DMS79 (cell line): ENCODE results near the gene REXO1.

ENCODE experiments used
- DNase-seq: peaks from one replicate; lab custom pipeline; 2025; lab: John Stamatoyannopoulos, UW

REXO1 gene

DNA sequence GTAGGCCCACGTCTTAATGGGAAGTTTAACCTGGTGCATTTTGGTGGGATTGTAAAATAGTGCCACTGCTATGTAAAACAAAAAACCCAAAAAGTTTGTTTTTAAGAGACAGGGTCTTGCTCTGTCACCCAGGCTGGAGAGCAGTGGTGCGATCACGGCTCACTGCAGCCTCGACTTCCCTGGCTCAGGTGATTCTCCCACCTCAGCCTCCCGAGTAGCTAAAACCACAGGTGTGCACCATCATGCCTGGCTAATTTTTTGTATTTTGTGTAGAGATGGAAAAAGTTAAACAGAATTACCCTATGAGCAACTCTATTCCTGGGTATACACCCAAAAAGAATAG is 820 bp upstream of the REXO1 start:
- no peak for DNase-seq

DNA sequence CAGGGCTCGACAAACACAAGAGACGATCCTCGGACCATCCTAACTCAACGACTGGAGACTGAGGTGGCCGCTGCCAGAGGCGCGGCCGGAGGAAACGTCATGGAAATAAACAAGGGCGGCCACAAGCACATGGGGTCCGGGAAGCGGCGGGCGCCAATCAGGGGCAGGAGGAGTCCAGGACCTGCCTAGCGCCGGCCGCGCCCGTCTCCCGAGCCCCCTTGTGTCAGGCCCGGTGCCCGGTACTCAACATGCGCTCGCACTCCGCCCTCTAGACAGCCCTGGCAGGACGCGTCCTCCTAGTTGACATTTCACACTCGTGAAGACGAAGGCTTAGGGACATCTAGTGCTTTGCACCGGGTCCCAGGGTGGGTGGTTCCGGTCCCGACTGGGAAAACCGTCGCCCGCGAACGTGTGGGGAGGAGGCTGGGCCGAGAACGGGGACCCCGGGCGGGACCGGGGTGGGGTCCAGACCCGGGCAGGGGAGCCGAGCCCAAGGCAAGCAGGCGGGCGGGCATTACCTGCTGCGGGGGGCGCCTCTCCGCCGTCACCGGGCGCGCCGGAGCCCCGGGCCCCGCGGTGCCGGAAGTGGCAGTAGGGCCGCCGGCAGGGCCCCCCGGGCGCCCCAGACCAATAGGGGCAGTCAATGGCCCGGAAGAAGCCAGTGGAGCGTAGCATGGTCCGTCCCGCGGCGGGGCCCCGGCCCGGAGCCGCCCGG is 442 bp downstream of the REXO1 start:
- DNase-seq: no peak

DNA sequence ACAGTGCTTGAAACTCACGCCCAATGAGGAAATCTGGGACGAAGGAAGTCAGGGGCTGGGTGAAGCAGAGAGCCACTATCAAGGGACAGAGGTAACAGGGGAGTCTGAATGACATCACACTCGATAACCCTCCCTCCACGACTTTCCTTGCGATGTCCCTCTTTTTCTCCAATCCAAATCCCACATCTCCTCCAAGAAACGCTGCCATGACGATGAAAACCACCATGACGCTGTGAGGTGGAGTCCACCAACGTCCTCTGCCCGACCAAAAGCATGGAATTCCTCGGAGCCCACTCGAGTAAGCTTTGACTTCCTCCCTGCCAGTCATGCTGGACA is 967 bp downstream of the REXO1 start:
- DNase-seq: no peak

DNA sequence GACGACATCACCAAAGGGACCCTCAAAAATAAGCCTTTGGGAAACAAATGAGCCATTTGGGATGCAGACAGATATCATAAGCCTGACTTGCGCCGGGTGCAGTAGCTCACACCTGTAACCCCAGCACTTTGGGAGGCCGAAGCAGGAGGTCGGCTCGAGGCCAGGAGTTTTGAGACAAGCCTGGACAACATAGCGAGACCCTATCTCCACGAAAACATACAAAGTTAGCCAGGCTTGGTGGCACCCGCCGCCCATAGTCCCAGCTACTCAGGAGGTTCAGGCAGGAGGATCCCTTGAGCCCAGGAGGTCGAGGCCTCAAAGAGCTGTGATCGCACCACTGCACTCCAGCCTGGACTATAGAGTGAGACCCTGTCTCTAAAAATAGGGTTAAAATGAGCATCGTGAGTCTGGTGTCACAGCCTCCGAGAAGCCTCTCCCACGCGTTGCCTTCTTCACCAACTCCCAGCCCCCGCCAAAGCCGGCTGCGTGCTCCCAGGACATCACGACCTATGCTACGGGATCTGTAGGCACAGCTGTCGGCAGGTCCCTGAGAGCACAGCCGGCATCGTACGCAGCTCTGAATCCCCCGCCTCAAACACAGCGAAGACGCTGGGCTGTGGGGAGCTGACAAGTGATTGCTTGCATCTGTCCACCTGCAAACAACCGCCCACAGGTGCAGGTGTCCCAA is 1.6 kb downstream of the REXO1 start:
- no peak for DNase-seq

DNA sequence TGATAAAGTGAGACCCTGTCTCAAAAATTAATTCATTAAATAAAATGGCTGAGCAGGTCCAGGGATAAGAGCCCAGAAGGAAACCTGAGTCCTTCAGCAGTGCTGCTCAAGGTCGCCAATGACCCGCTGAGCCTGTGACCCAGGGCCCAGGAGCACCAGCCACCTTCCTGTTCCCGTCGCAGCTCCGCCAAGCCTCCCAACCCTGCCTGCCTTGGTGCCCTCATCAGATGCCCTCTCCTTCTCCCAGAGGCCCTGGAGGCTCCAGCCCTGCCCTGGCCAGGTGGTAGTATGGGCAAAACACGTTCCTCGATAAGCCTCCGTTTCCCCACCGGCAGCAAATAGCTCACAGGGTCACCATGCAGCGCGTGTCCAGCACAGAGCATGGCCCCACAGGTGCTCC is 2.6 kb downstream of the REXO1 start:
- DNase-seq: no peak

DNA sequence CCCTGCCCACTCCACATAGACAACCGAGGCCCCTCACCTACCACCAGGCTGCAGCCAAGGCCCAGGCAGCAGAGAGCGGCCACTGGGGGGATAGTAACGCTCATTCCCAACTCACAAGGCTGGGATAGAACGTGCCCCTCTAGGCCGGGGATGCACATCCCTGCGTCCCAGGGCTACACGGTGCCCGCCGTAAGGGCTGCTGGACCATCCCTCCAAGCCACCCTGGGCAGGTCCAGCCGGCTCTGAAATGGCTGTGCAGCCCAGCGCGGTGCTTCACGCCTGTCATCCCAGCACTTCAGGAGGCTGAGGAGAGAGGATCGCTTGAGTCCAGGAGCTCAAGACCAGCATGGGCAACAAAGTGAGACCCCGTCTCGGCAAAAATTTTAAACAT is 3.2 kb downstream of the REXO1 start:
- DNase-seq: no peak

DNA sequence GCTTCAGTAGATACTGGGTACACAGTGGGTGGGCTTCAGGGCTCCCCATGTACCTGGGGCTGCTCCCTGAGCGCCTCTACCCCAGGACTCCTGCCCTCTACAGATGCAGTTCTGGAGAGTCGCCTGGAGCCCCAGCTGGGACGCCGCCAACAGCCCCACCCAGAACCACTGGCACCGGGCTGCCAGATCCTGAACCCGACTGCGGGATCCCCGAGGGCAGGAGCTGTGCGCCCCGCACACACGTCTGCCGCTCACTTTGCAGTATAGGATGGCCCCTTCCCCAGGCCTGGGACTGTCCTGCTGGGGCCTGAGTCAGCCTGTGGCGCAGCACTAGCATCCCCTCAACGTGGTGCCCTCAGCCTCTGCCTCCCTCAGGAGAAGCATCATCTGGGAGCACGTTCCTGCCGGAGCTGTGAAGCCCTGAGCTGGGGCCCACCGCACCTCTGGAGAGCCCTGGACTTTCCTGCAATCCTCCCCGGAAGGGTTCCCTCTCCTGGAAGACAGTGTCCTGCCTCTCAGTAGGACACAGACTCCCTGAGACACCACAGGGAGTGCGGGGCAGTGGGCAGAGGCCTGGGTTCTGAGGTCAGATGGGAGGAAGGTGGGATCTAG is 3.7 kb downstream of the REXO1 start:
- no peak for DNase-seq

DNA sequence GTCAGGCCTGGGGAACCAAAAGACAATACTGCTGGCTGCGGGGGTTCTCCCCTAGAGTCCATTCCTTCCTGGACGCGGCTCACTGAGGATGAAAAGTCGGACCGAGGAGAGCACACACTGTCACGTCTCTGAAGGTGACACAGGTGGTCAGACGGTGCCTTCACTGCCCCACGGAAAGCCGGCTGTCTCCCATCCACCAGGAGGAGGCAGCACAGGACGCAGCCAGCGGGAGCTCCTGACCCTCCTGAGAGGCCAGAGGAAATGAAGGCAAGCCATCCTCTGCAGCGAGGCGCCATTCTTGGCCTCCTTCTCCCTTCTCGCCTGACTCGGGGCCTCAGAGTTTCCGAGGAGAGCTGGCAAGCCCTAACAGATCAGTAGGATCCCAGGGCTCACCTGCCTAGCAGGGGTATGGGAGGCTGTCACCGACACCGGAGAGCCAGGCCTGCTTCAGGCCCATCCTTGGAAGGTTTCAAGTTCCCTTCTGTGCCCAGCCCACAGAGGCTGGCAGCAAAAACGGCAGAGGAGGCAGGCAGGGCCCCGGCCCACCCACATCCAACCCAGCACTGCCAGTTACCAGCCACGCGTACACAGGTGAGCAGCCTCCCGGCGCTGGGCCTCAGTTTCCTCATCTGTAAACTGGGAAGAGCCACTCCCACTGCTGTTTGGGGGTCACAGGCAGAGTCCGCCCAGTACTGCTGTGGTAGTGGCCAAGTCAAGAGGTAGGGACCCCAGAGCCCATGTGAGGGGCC is 4.5 kb downstream of the REXO1 start:
- DNase-seq: no peak

DNA sequence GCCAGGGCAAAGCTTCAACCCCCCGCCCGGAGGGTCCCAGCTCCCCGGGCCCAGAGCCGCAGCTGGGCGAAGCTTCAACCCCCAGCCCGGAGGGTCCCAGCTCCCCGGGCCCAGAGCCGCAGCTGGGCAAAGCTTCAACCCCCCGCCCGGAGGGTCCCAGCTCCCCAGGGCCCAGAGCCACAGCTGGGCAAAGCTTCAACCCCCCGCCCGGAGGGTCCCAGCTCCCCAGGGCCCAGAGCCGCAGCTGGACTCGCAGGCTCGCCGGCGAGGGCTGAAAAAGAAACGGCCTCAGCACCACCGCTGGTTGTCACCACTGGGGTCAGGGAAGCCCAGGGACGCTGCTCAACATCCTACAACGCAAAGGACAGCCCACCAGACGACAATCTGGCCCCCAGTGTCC is 5.2 kb downstream of the REXO1 start:
- DNase-seq: no peak

DNA sequence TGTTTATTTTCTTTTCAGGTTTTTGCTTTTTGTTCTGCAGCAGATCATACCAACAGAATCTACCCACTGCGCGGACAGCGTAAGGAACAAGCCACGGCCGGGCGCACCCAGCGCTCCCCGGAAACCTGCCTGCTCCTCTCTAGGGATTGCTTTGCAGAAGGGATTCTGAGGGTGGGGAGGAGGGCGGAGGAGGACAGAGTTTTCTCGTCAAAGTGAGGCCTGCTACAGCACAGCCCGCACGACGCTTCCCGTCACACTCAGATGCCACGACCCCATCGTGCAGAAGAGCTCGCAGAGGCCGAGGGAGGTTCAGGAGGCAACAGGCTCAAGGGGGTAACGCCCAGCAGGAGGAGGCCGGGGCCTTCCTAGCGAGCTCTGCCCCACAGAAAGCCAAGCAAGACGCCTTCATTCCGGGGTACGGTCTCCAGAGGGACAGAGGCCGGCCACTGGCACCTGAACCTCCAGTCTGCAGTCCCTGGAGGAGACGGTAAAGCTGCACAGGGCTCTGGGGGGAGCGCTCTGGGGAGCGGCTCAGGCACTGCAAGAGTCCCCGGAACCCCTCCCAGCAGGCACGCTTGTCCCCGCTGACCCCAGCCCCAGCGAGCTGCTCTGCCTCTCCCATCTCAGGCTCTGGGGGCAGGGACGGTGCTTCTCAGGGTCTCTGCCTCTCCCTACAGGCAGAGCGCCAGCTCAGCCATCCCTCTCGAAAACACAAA is 6.9 kb downstream of the REXO1 start:
- no peak for DNase-seq

DNA sequence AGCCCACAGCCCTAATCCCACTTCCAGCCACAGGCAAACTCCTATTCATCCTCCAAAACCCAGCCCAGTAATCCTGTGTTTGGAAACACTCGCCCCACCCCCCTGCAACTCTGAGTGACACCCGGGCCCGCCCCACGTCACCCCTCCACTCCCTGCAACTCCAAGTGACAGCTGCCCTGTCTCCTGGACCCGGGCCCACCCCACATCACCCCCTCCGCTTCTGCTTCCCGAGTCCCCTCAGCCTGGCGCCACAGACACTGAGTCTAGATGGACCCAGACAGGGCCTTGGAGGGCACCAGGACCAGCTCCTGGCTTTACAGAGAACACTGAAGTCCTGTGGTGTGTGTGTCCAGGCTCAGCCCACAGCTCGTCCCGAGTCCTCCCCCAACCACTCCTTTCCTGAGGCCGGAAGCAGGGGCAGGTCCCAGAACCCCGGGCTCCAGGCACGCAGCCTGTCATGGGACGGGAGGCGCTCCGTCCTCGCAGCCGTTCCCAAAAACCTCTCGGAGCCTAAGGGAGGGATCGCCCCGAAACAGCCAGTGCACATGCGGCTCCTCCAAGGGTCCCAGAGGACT is 7.7 kb downstream of the REXO1 start:
- DNase-seq: no peak

DNA sequence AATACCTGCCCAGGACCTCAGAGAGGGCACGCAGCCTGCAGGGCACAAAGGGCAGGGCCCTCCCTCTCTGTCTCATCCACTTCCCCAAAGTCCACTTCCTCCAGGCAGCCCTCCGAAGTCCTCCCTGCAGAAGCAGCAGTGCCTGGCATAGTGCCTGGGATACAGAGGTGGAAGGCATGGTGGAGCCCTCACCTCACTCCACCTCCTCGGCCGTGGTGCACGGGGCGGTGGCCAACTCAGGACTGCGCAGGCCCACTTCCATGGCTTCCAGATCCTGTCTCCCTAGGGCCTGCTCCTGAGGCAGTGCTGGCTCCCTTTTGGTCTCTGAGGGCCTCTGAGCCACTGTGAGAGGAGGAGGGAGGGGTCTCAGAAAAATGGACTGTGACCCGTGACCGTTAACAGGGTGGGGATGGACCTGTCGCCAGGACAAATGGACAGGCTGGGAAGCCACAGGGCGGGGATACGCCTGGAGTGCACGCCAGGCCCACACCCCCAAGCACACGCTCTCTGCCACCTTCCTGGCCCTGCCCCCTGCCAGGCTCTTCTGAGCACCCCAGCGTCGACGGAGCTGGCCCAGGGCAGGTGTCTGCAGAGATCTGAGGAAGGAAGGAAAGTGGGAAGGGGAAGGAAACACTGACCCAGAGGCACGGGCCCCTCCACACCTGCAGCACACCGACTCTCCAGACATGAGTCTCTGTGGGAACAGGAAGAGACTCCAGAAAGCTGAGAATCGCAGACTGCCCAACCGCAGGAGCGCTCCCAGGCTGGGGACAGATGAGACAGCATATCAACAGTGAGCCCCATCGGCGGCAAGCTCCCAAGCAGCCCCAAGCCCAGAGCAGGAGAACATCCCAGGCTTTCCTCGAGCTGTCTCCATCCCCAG is 8.4 kb downstream of the REXO1 start:
- DNase-seq: no peak

DNA sequence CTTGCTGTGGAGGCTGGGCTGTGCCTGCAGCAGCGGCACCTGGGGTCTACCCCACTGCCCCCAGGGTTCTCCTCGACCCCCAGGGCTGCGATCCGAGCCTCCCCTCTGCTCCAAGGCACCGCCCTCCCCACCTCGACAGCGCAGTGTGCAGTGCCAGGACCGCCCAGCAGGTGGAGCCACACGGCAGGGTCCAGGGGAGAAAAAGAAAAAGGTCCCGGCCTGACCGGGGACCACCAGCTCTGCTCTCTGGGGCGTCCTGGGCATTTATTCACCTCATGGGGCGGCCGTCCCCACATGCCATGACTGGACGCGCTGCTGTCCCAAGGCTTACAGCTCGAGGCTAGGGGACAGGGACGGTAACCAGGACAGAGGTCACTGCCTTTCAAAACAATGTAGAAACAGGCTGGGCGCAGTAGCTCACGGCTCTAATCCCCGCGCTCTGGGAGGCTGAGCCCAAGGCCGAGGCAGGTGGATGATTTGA is 10.6 kb downstream of the REXO1 start:
- DNase-seq: no peak

DNA sequence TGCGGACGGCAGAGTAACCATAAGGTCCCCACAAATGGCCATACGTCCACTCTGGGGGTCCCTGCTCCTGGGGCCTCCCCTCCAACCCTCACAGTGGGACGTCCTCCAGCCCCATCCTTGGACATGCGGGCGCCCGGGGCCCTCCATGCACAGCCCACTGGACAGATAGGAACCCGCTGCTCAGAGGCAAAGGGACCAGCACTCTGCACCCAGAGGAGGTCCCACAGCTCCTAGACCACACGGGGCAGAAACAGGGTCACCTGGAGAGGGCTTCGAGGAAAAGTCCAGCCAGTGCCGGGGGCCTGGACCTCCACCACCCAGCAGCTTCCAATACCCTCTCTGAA is 11.1 kb downstream of the REXO1 start:
- no peak for DNase-seq

DNA sequence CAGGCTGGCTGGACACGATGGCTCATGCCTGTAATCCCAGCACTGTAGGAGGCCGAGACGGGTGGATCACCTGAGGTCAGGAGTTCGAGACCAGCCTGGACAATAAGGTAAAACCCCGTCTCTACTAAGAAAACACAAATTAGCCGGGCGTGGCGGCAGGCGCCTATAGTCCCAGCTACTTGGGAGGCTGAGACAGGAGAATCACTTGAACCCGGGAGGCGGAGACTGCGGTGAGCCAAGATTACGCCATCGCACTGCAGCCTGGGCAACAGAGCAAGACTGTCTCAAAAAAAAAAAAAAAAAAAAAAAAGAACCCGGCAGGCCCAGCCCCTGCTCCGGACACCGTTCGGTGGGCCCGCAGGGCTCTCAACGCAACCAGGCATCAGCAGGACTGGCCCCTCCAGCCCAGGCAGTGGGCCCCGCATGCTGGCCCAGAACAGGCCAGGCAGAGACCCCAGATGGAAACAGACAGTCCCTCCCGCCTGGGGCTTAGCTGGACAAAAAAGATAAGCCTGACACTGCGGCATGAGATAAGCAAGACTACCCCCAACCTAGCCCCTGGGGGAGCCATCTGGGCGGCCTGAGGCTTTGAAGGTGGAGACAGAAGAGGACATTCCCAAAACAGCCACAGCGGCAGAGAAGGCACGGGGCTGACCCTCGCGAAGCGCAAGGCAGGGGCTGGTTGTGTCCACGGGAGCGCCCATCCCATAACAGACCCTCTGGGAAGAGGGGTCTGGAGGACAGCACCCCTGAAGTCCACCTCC is 11.6 kb downstream of the REXO1 start:
- no peak for DNase-seq

DNA sequence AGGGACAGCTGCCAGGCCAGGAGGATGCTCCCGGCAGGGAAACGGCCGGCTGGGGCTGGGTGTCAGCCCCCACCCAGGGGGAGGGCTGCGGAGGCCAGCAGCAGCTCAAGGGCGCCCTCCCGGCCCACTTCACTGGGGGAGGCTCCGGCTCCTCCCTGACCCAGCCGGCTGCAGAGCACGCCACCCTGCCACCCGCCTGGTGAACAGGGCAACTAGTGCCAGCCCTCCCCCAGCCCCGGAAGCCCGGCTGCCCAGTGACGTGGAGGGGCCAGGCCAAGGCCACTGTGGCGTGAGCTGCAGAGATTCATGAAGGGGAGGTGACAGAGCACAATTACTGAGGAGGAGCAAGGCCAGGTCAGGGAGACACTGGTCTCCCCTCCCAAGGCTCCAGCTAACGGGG is 14.7 kb downstream of the REXO1 start:
- DNase-seq: no peak

DNA sequence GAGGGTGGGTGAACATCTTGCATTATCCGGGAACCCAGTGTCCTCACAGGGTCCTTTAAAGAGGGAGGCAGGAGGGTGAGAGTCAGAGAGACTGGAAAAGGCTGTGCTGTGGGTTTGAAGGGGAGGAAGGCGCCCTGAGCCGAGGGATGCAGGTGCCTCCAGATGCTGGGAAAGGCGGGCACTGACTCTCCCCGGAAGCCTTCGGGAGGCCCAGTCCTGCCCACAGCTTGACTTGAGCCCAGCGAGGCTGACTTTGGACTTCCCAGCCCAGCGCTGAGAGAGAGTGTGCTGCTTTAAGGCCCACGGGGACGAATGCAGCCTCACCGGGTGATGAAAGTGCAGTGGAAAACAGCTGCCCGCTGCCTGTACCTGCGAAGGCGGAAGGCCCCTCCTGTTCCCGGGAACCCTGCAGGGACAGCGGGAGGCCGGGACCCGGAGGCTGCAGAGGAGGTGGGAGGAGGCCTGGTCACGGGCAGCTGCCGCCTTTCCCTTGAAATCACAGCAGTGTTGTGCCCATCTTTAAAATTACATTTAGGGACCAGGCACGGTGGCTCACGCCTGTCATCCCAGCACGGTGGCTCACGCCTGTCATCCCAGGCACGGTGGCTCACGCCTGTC is 16.1 kb downstream of the REXO1 start:
- no peak for DNase-seq

DNA sequence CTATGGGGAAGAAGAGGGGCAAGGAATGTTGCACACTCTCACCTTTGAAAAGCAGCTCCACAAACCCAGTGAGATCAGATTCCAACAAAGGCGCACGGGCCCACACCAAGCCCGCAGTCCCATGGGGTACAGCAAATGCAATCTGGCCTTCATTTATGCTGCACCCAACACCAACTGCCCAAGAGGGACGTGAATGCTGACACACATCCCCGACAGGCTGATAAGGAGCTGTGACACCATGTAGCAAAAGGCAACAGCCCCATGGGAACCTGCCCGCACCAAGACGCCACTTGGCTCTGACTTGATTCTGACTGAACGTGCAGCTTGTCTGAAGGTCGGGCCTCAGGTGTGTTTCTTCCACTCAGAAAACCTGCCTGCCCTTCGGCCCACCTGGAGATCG is 17.3 kb downstream of the REXO1 start:
- DNase-seq: no peak

DNA sequence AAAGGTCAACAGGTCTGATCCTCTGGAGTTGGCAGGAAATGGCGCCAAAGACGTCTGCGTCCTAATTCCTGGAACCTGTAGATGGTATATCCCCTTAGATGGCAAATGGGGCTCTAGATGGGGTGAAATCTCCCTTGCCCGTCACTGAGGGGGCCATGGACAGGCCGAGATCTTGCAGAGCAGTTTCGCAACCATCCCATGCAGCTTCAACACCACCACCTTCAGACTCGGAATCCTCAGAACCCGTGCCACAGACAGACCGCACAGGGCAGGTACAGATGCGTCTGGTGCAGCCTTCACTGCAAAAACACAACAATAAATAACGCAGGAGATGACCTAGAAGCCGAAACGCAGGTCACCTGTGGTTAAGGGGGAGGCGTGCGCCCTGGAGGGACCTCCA is 17.7 kb downstream of the REXO1 start:
- DNase-seq: no peak

DNA sequence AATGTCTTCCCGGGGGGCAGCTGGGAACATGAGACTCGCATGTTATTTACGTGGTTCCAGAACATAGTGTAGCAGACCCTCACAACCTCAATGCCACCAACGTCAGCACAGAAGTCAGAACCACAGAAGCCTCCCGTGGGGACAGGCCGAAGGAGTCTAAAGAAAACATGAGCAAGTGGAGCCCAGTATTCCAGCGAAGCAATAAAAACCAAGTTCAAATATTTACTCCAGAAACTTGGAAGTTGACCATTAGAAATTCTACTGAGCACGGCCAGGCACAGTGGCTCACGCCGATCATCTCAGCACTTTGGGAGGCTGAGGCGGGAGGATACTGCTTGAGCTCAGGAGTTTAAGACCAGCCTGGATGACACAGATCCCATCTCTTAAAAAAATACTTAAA is 18.3 kb downstream of the REXO1 start:
- no peak for DNase-seq
